ENCODE data around the gene INPP5A.

DNA sequence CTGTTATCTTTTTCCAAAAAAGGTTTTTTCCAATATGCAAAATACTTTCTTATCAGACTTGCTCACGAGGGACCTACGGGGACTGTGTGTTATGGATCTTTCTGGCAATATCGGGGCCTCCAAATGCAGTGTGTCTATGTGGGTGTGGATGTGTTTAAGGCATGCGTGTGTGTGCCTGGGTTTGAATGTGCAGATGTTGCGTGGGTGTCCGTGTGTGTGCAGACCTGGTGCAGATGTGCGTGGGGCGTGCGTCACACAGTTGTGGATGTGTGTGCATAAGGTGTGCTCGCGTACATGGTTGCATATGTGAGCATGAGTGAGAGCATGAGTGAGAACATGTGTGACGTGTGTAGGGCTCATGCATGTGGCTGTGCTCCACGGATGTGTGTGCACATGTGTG lies 228.7 kb downstream of the INPP5A start:
- TF ChIP-seq, protein P1, sequence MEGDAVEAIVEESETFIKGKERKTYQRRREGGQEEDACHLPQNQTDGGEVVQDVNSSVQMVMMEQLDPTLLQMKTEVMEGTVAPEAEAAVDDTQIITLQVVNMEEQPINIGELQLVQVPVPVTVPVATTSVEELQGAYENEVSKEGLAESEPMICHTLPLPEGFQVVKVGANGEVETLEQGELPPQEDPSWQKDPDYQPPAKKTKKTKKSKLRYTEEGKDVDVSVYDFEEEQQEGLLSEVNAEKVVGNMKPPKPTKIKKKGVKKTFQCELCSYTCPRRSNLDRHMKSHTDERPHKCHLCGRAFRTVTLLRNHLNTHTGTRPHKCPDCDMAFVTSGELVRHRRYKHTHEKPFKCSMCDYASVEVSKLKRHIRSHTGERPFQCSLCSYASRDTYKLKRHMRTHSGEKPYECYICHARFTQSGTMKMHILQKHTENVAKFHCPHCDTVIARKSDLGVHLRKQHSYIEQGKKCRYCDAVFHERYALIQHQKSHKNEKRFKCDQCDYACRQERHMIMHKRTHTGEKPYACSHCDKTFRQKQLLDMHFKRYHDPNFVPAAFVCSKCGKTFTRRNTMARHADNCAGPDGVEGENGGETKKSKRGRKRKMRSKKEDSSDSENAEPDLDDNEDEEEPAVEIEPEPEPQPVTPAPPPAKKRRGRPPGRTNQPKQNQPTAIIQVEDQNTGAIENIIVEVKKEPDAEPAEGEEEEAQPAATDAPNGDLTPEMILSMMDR (IDR thresholded peaks at IDR 0.05; ENCODE audit: insufficient read depth, low read length) = no peak
- TF ChIP-seq, protein P2, sequence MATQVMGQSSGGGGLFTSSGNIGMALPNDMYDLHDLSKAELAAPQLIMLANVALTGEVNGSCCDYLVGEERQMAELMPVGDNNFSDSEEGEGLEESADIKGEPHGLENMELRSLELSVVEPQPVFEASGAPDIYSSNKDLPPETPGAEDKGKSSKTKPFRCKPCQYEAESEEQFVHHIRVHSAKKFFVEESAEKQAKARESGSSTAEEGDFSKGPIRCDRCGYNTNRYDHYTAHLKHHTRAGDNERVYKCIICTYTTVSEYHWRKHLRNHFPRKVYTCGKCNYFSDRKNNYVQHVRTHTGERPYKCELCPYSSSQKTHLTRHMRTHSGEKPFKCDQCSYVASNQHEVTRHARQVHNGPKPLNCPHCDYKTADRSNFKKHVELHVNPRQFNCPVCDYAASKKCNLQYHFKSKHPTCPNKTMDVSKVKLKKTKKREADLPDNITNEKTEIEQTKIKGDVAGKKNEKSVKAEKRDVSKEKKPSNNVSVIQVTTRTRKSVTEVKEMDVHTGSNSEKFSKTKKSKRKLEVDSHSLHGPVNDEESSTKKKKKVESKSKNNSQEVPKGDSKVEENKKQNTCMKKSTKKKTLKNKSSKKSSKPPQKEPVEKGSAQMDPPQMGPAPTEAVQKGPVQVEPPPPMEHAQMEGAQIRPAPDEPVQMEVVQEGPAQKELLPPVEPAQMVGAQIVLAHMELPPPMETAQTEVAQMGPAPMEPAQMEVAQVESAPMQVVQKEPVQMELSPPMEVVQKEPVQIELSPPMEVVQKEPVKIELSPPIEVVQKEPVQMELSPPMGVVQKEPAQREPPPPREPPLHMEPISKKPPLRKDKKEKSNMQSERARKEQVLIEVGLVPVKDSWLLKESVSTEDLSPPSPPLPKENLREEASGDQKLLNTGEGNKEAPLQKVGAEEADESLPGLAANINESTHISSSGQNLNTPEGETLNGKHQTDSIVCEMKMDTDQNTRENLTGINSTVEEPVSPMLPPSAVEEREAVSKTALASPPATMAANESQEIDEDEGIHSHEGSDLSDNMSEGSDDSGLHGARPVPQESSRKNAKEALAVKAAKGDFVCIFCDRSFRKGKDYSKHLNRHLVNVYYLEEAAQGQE (IDR thresholded peaks at IDR 0.05; ENCODE audit: insufficient replicate concordance, low read depth) = no peak
- no peak for TF ChIP-seq POLR2AphosphoS5 (IDR thresholded peaks at IDR 0.05; ENCODE audit: low read depth)
